SH-SY5Y (cell line): ENCODE measurements around the gene ALG12.

Experiments used
- GATA2 ChIP-seq: IDR thresholded peaks from 2 replicates; pipeline ENCODE4 v1.6.1; 2011; ENCODE audit warnings: mild to moderate bottlenecking, low read depth, low read length
- GATA3 ChIP-seq: IDR thresholded peaks from 2 replicates; pipeline ENCODE4 v1.6.1; 2011; ENCODE audit warnings: low read depth, mild to moderate bottlenecking, low read length, moderate library complexity

The ALG12 gene

GRCh38 chr22:49921508-49922278 lies 3.5 kb upstream of the ALG12 start:
- TF ChIP-seq GATA3 (no peak), GATA2 (no peak)

- TF ChIP-seq GATA2 (no peak), GATA3 (no peak)
These were observed 2.6 kb upstream of the ALG12 start for GRCh38 chr22:49920859-49921258.

- TF ChIP-seq GATA2, result no peak
- no peak for TF ChIP-seq GATA3
These were observed 958 bp upstream of the ALG12 start for GRCh38 chr22:49918911-49919881.

GRCh38 chr22:49916831-49917230 lies 1.4 kb downstream of the ALG12 start:
- TF ChIP-seq GATA3, result no peak
- TF ChIP-seq GATA2, result no peak

- TF ChIP-seq GATA2 (no peak), GATA3 (no peak)
These were observed 2.6 kb downstream of the ALG12 start for GRCh38 chr22:49915610-49916009.

GRCh38 chr22:49914256-49914655 lies 4.0 kb downstream of the ALG12 start:
- TF ChIP-seq GATA3 (no peak), GATA2 (no peak)

- TF ChIP-seq GATA3, result no peak
- TF ChIP-seq GATA2, result no peak
These were observed 4.8 kb downstream of the ALG12 start for GRCh38 chr22:49913446-49913845.

- TF ChIP-seq GATA3 (no peak), GATA2 (no peak)
These were observed 5.2 kb downstream of the ALG12 start for GRCh38 chr22:49913026-49913425.

- no peak for TF ChIP-seq GATA2
- no peak for TF ChIP-seq GATA3
These were observed 6.2 kb downstream of the ALG12 start for GRCh38 chr22:49911881-49912625.

GRCh38 chr22:49910229-49911155 lies 7.7 kb downstream of the ALG12 start:
- TF ChIP-seq GATA3 (no peak), GATA2 (no peak)

- no peak for TF ChIP-seq GATA2
- no peak for TF ChIP-seq GATA3
These were observed 8.6 kb downstream of the ALG12 start for GRCh38 chr22:49909476-49910205.

- TF ChIP-seq GATA3 (no peak), GATA2 (no peak)
These were observed 10.4 kb downstream of the ALG12 start for GRCh38 chr22:49907807-49908206.
